HEK293T (cell line): ENCODE measurements around the gene P2RX3.

Experiments
- CTCF ChIA-PET: fragments of 350-600 bp; formaldehyde crosslinking; extraction: SDS; loops from one replicate; lab custom pipeline; 2021; ENCODE audit warnings: antibody characterized with exemption, inconsistent platforms; lab: Yijun Ruan, JAX
- POLR2A ChIA-PET: fragments of 350-600 bp; formaldehyde crosslinking; extraction: SDS; loops from one replicate; lab custom pipeline; 2020; ENCODE audit warnings: antibody characterized with exemption, inconsistent platforms; lab: Yijun Ruan, JAX
- DNase-seq: peaks from one replicate; pipeline ENCODE4 v3.0.0; 2012; ENCODE audit warnings: mixed read lengths; ENCODE audit errors: extremely low spot score
- ARNT ChIP-seq: fragments of 450-650 bp; IDR thresholded peaks from 2 replicates; pipeline ENCODE4 v1.6.1; 2017; ENCODE audit warnings: mild to moderate bottlenecking
- BHLHE40 ChIP-seq: fragments of 450-650 bp; IDR thresholded peaks from 2 replicates; pipeline ENCODE4 v1.6.1; 2016; ENCODE audit warnings: mild to moderate bottlenecking, moderate library complexity, borderline replicate concordance
- CTBP1 ChIP-seq: fragments of 450-650 bp; IDR thresholded peaks from 2 replicates; pipeline ENCODE4 v1.6.1; 2016; ENCODE audit warnings: borderline replicate concordance
- ELF4 ChIP-seq: fragments of 450-650 bp; IDR thresholded peaks from 2 replicates; pipeline ENCODE4 v1.6.1; 2017; ENCODE audit warnings: antibody characterized with exemption
- FOXA1 ChIP-seq: fragments of 450-650 bp; IDR thresholded peaks from 2 replicates; pipeline ENCODE4 v1.6.1; 2016; ENCODE audit warnings: mild to moderate bottlenecking
- FOXK2 ChIP-seq: fragments of 450-650 bp; IDR thresholded peaks from 2 replicates; pipeline ENCODE4 v1.6.1; 2016; ENCODE audit warnings: mild to moderate bottlenecking
- FOXM1 ChIP-seq: fragments of 450-650 bp; IDR thresholded peaks from 2 replicates; pipeline ENCODE4 v1.6.1; 2017; ENCODE audit warnings: mild to moderate bottlenecking, borderline replicate concordance
- HDGF ChIP-seq: fragments of 450-650 bp; IDR thresholded peaks from 2 replicates; pipeline ENCODE4 v1.6.1; 2017; ENCODE audit warnings: antibody characterized with exemption, borderline replicate concordance
- L3MBTL2 ChIP-seq: fragments of 450-650 bp; conservative IDR thresholded peaks from 2 replicates; pipeline ENCODE4 v1.6.1; 2016; ENCODE audit warnings: mild to moderate bottlenecking
- LEF1 ChIP-seq: fragments of 450-650 bp; IDR thresholded peaks from 2 replicates; pipeline ENCODE4 v1.6.1; 2017; ENCODE audit warnings: mild to moderate bottlenecking, borderline replicate concordance
- NFRKB ChIP-seq: fragments of 450-650 bp; IDR thresholded peaks from 2 replicates; pipeline ENCODE4 v1.6.1; 2016; ENCODE audit warnings: mild to moderate bottlenecking, moderate library complexity
- PKNOX1 ChIP-seq: fragments of 450-650 bp; IDR thresholded peaks from 2 replicates; pipeline ENCODE4 v1.6.1; 2016
- SP1 ChIP-seq: fragments of 450-650 bp; IDR thresholded peaks from 2 replicates; pipeline ENCODE4 v1.6.1; 2017
- SUZ12 ChIP-seq: fragments of 450-650 bp; IDR thresholded peaks from 2 replicates; pipeline ENCODE4 v1.6.1; 2016; ENCODE audit warnings: mild to moderate bottlenecking
- TARDBP ChIP-seq: fragments of 450-650 bp; IDR thresholded peaks from 2 replicates; pipeline ENCODE4 v1.6.1; 2016
- ZNF384 ChIP-seq: fragments of 450-650 bp; IDR thresholded peaks from 2 replicates; pipeline ENCODE4 v1.6.1; 2016

P2RX3 gene

DNA sequence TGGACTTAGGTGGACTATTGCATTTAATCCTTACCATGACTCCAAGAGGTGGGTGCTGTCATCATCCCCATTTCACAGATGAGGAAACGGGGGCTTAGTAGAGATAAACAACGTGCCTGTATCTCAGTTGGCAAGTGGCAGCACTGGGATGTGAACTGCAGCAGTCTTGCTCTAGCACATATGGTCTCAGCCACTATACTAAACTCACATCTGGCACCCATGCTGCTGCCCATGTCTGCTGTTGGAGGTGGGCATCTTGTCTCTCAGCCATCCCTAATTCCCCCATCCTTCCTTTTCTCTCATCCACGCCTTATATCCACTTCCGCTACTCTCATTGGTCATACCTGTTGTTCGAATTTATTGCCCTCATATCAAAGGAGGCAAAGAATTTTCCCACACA, 39.0 kb downstream of the P2RX3 start:
- ChIA-PET POLR2A (no interaction called here), CTCF (no interaction called here)
- no peak for DNase-seq
- no peak for TF ChIP-seq PKNOX1
- no peak for TF ChIP-seq SUZ12
- no peak for TF ChIP-seq BHLHE40
- no peak for TF ChIP-seq FOXA1
- no peak for TF ChIP-seq FOXK2
- no peak for TF ChIP-seq ELF4
- TF ChIP-seq TARDBP = no peak
- no peak for TF ChIP-seq ARNT
- no peak for TF ChIP-seq CTBP1
- TF ChIP-seq SP1 = no peak
- no peak for TF ChIP-seq LEF1
- TF ChIP-seq L3MBTL2 = no peak
- TF ChIP-seq NFRKB = no peak
- TF ChIP-seq ZNF384 = no peak

DNA sequence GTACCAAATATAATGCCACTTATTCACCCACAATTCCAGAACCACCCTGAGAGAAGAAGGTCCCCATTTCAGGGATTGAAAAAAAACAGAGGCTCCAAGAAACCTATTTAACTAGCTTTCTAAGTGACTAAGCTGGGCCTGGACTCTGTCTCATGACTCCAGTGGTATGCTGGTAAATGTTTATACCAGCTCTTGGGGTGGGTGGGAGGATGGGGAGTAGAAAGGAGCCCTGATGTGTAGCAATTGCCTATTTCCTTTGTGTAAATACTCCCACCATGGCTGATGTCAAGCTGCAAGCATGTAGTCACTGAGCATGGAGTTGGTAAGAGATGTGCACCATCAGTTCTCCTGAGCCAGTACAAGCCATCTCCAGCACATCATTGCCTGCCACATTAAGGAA, 40.0 kb downstream of the P2RX3 start:
- POLR2A ChIA-PET = no interaction called here
- no peak for DNase-seq
- TF ChIP-seq ARNT (no peak), SP1 (no peak), ELF4 (no peak), FOXA1 (no peak), BHLHE40 (no peak), FOXK2 (no peak), HDGF (no peak), NFRKB (no peak), TARDBP (no peak), ZNF384 (no peak), LEF1 (no peak), FOXM1 (no peak), L3MBTL2 (no peak), PKNOX1 (no peak), CTBP1 (no peak), SUZ12 (no peak)
- CTCF ChIA-PET = no interaction called here

DNA sequence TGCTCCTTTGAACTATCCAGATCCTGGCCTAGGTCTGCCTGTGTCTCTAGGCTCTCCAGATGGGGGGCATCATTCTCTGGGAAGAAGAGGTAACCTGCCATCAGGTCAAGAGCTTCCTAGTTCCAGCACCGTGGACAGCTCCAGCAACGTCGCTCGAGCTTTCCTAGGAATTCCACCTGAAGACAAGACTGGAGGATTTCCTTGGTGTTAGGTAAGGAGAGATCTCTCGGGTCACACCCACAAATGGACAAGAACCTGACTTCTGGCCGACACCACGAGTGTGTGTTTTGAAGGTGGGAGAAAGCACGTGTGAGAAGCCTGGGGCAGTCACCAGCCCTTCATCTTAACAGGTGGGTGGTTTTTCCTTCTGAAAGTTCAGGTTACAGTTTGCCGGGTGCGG, 41.6 kb downstream of the P2RX3 start:
- peak; percentile 26 for DNase-seq
- TF ChIP-seq BHLHE40 (no peak), SP1 (no peak), FOXA1 (no peak), L3MBTL2 (no peak), SUZ12 (no peak), CTBP1 (no peak), FOXK2 (no peak), PKNOX1 (no peak), ZNF384 (no peak), NFRKB (no peak), FOXM1 (no peak), ELF4 (no peak), HDGF (no peak), TARDBP (no peak)
- ChIA-PET CTCF (interaction anchor here (0.5 kb wide), 1 partner anchor 141 kb away, joined by 4 read pairs; no protein-coding TSS in a partner anchor), POLR2A (no interaction called here)

- ChIA-PET POLR2A (no interaction called here), CTCF (no interaction called here)
- DNase-seq = no peak
- no peak for TF ChIP-seq ZNF384
- no peak for TF ChIP-seq FOXM1
- no peak for TF ChIP-seq ARNT
- no peak for TF ChIP-seq SUZ12
- no peak for TF ChIP-seq TARDBP
- no peak for TF ChIP-seq FOXA1
- TF ChIP-seq BHLHE40 = no peak
- no peak for TF ChIP-seq PKNOX1
- no peak for TF ChIP-seq HDGF
- no peak for TF ChIP-seq CTBP1
- no peak for TF ChIP-seq FOXK2
- TF ChIP-seq NFRKB = no peak
- TF ChIP-seq SP1 = no peak
- no peak for TF ChIP-seq LEF1
These were observed 42.8 kb downstream of the P2RX3 start, which contains the start of gene PRG3 for GRCh38 chr11:57380975-57381374. TSS of gene PRG3 (minus strand) at chr11:57381150. CDS start at chr11:57380708, 442 bp downstream.

DNA sequence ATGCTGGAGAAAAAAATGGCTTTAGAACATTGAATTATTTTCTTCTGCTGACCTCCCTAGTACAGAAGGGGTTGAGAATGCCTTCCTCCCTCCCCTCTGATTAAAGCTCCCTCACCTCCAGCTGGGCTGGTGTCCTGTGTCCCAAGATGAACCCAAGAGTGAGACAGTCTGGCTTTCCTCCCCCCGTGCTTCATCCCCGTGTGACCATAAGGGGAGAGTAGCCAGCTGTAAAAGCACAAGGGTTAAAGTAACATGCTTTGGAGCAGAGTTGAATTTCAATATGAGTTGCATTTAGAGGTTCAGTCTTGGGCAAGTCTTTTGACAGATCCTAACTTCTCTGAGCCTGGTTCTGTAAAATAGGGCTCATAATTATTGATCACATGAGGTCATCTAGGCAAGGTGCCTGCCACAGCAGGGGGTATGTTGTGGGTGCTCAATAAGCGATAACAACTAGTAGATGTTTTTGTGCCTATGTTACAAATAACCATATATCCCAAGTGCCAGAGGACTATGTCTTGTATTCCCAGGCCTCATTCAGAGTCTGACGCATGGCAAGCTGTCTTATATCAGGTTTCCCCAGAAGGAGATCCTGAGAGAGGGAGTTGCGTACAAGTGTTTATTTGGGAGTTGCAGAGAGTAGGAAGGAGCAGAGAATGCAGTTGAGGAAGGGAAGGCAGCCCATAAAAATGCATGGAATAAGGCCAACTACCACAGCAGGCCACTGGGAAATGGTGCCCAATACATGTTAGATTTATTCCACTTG, 48.2 kb downstream of the P2RX3 start:
- POLR2A ChIA-PET = no interaction called here
- CTCF ChIA-PET = no interaction called here
- TF ChIP-seq NFRKB (no peak), BHLHE40 (no peak), TARDBP (no peak), HDGF (no peak), FOXA1 (no peak), ELF4 (no peak), LEF1 (no peak), CTBP1 (no peak), ARNT (no peak), ZNF384 (no peak), FOXM1 (no peak), SUZ12 (no peak), FOXK2 (no peak), SP1 (no peak), PKNOX1 (no peak)
- DNase-seq = no peak
